Gastrocnemius medialis (tissue), 4 donors: ENCODE results near the gene S100A9.

Experiments used
- CTCF ChIP-seq, 5 experiments: fragments of 450-650 bp in 3 of 5; fragments of 200-600 bp in 2 of 5; sonication (generic) in 2 of 5; IDR thresholded peaks in 4 of 5; conservative IDR thresholded peaks in 1 of 5; 1 replicate in 4 of 5; 2 replicates in 1 of 5; pipeline ENCODE4 v1.5.1; 2016 to 2019; ENCODE audit warnings: antibody characterized with exemption in 5 of 5, mild to moderate bottlenecking in 3 of 5, moderate library complexity in 3 of 5
- POLR2A ChIP-seq, 2 donors: fragments of 450-650 bp; IDR thresholded peaks; one replicate each; pipeline ENCODE4 v1.6.1; 2017; ENCODE audit warnings: antibody characterized with exemption in 2 of 2, mild to moderate bottlenecking in 2 of 2, moderate library complexity in 2 of 2

- no peak for TF ChIP-seq CTCF (IDR thresholded peaks at IDR 0.05 in 4 of 5, conservative IDR thresholded peaks at IDR 0.05 in 1 of 5)
- TF ChIP-seq POLR2A (IDR thresholded peaks at IDR 0.05): no peak
Observed at GRCh38 chr1:153397924-153398651, 40.4 kb downstream of the S100A9 start.
